MM.1S (cell line): ENCODE results near the gene TUBGCP2.
"Not testable (repeated sequence)": the region's sequence is repeated elsewhere in the genome, so short reads cannot be mapped to it uniquely, and the experiment has no call there.

Source experiments
- CTCF ChIP-seq: fragments of 300-600 bp; sonication (generic); IDR thresholded peaks from 2 replicates; pipeline ENCODE4 v1.5.1; 2016; ENCODE audit warnings: antibody characterized with exemption, low read length, mixed read lengths
- EZH2 ChIP-seq: fragments of 300-600 bp; sonication (generic); optimal IDR thresholded peaks from 2 replicates; pipeline ENCODE3; 2017; ENCODE audit warnings: low read depth, mild to moderate bottlenecking, antibody characterized with exemption, low read length, mixed read lengths

GRCh38 chr10:133234796-133235195 is 73.9 kb downstream of the TUBGCP2 start:
- TF ChIP-seq CTCF, EZH2: not testable (repeated sequence)
